ENCODE results near the gene DGAT2L6. TPM values are rescaled to one million over a fixed set of nuclear protein-coding genes. Genes with fewer than 3 reads are reported as not detected.

DGAT2L6 gene
- total and polyA plus RNA-seq, 10 of the 15 experiments (the other 5 are each of a cell fraction or from before 2014, with no cell fraction given): 0.08 to 0.58 (median 0.31) TPM; not detected in 3

DNA sequence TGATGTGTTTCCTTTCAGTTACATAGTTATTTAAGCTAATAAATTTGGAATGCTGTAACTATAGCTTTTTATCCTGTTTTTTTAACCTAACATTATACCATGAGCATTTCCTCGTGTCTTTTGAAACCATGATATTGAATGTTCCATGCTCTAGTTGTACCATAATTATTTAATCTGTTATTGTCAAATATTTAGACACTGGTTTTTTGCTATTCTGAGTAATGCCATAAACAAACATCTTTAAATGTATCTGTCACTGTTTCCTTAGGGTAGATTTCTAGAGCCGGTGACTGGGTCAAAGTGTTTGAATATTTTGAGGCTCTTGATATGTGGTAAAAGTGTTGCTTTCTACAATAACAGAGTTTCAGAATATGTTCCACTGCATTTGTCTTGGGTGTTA is 38.7 kb upstream of the DGAT2L6 start (continued):
- no peak for TF ChIP-seq MYC (IDR thresholded peaks at IDR 0.05; ENCODE audit: insufficient read depth, insufficient read length, insufficient replicate concordance, low read length, severe bottlenecking)
- TF ChIP-seq ATF7 (IDR thresholded peaks at IDR 0.05; ENCODE audit: low read depth): no peak
- TF ChIP-seq CBX3 (IDR thresholded peaks at IDR 0.05; ENCODE audit: borderline replicate concordance, low read depth): no peak
- TF ChIP-seq RELA (IDR thresholded peaks at IDR 0.05; ENCODE audit: borderline replicate concordance, partially characterized antibody): no peak
- no peak for TF ChIP-seq NR2C2 (IDR thresholded peaks at IDR 0.05; ENCODE audit: borderline replicate concordance, control insufficient read depth, insufficient read length, low read depth)
- TF ChIP-seq, protein P1, sequence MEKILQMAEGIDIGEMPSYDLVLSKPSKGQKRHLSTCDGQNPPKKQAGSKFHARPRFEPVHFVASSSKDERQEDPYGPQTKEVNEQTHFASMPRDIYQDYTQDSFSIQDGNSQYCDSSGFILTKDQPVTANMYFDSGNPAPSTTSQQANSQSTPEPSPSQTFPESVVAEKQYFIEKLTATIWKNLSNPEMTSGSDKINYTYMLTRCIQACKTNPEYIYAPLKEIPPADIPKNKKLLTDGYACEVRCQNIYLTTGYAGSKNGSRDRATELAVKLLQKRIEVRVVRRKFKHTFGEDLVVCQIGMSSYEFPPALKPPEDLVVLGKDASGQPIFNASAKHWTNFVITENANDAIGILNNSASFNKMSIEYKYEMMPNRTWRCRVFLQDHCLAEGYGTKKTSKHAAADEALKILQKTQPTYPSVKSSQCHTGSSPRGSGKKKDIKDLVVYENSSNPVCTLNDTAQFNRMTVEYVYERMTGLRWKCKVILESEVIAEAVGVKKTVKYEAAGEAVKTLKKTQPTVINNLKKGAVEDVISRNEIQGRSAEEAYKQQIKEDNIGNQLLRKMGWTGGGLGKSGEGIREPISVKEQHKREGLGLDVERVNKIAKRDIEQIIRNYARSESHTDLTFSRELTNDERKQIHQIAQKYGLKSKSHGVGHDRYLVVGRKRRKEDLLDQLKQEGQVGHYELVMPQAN (conservative IDR thresholded peaks at IDR 0.05): no peak

DNA sequence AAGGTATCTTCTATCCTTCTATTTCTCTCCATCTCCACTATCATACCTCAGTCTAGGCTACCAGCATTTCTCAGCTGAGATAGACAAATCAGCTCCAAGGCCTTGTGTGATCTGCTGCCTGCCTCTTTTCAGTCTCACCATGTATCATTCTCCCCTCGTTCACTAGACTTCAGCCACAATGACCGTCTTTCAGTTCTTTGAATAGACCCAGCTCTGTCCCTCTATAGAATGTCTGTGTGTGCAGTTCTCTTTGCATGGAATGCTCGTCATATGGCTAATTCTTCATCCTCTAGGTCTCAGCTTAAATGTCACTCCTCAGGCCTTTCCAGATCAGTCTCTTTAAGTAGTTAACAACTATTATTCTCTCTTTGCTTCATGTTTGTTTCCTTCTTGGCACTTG is 37.5 kb upstream of the DGAT2L6 start:
- Histone ChIP-seq H3K9me3 (replicated peaks; ENCODE audit: control insufficient read depth, insufficient read depth, low read length) (no peaks in the 10 kb centered on the region), H3K79me2 (ENCODE audit: control insufficient read depth, insufficient read depth, low read length) (peaks cover 6% of the 10 kb centered on the region), H3K4me2 (ENCODE audit: control insufficient read depth, insufficient read depth) (no peak overlapping the region), H3K4me1 (ENCODE audit: control insufficient read depth, insufficient read depth, low read length) (no peaks in the 10 kb centered on the region), H3K4me3 (no peak overlapping the region), H3K27me3 (replicated peaks in 1 of 2; ENCODE audit: control insufficient read depth in 2 of 2, insufficient read depth in 2 of 2, low read length in 1 of 2) (no peaks in the 10 kb centered on the region), H3K36me3 (ENCODE audit: control insufficient read depth in 2 of 2, insufficient read depth in 2 of 2, low read length in 1 of 2) (no peaks in the 10 kb centered on the region), H4K20me1 (ENCODE audit: control insufficient read depth, insufficient read depth) (no peaks in the 10 kb centered on the region), H2AFZ (ENCODE audit: control insufficient read depth, low read depth, low read length) (no peak overlapping the region), H3K9ac (ENCODE audit: control insufficient read depth, insufficient read depth, low read length) (no peak overlapping the region), H3K27ac (ENCODE audit: control insufficient read depth, insufficient read depth) (no peak overlapping the region)
- FAIRE-seq: no peak
- DNase-seq (ENCODE audit: low read depth, low spot score): no peak
- ChIA-PET RAD21 (ENCODE audit: unreplicated experiment) (no interaction called here), CTCF (no interaction called here), POLR2A (interaction anchor here (0.9 kb wide), 1 partner anchor 13 kb away, joined by 3 read pairs; no protein-coding TSS in a partner anchor), SMC1A (ENCODE audit: uncharacterized antibody, unreplicated experiment) (no interaction called here)
- no peak for ATAC-seq
- intact Hi-C loops (cut with micrococcal nuclease; ENCODE audit: unreplicated experiment) (no loop called here), in situ Hi-C loops (cut with MboI) (loop anchor here (25.0 kb wide), 1 partner anchor 102 kb away; the partner anchor contains the start of gene AWAT2)
- no TSS peak for BruUV-seq (replicated peaks)
- WGBS (ENCODE audit: insufficient coverage, insufficient replicate concordance, low lambda C conversion rate, missing lambda C conversion rate): 49% methylated on average over 3 of the region's 3 CpGs
- no peak for TF ChIP-seq KLF5 (IDR thresholded peaks at IDR 0.05; ENCODE audit: partially characterized antibody)
- TF ChIP-seq ETV6 (conservative IDR thresholded peaks at IDR 0.05 in 1 of 2, IDR thresholded peaks at IDR 0.05 in 1 of 2; ENCODE audit: borderline replicate concordance in 1 of 2, low read depth in 1 of 2): no peak
- TF ChIP-seq, protein P2, sequence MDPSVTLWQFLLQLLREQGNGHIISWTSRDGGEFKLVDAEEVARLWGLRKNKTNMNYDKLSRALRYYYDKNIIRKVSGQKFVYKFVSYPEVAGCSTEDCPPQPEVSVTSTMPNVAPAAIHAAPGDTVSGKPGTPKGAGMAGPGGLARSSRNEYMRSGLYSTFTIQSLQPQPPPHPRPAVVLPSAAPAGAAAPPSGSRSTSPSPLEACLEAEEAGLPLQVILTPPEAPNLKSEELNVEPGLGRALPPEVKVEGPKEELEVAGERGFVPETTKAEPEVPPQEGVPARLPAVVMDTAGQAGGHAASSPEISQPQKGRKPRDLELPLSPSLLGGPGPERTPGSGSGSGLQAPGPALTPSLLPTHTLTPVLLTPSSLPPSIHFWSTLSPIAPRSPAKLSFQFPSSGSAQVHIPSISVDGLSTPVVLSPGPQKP (IDR thresholded peaks at IDR 0.05; ENCODE audit: low read depth, low read length): no peak
- TF ChIP-seq YBX1 (IDR thresholded peaks at IDR 0.05): no peak
- TF ChIP-seq, protein P3, sequence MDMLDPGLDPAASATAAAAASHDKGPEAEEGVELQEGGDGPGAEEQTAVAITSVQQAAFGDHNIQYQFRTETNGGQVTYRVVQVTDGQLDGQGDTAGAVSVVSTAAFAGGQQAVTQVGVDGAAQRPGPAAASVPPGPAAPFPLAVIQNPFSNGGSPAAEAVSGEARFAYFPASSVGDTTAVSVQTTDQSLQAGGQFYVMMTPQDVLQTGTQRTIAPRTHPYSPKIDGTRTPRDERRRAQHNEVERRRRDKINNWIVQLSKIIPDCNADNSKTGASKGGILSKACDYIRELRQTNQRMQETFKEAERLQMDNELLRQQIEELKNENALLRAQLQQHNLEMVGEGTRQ (IDR thresholded peaks at IDR 0.05; ENCODE audit: borderline replicate concordance, low read depth, low read length): no peak
- TF ChIP-seq ZNF274 (IDR thresholded peaks at IDR 0.05; ENCODE audit: insufficient read depth, insufficient read length): no peak
- TF ChIP-seq, protein P4, sequence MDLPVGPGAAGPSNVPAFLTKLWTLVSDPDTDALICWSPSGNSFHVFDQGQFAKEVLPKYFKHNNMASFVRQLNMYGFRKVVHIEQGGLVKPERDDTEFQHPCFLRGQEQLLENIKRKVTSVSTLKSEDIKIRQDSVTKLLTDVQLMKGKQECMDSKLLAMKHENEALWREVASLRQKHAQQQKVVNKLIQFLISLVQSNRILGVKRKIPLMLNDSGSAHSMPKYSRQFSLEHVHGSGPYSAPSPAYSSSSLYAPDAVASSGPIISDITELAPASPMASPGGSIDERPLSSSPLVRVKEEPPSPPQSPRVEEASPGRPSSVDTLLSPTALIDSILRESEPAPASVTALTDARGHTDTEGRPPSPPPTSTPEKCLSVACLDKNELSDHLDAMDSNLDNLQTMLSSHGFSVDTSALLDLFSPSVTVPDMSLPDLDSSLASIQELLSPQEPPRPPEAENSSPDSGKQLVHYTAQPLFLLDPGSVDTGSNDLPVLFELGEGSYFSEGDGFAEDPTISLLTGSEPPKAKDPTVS (IDR thresholded peaks at IDR 0.05; ENCODE audit: low read depth, low read length): no peak

All from GM12878 (cell line).